DOHH2 (cell line): ENCODE results near the gene CALHM2.

Experiments used
- EZH2phosphoT487 ChIP-seq: fragments of 200-600 bp; sonication (generic); IDR thresholded peaks from 2 replicates; pipeline ENCODE4 v1.6.1; 2017; ENCODE audit warnings: borderline replicate concordance, mild to moderate bottlenecking, antibody characterized with exemption, low read length, moderate library complexity, mixed read lengths
- TF ChIP-seq, protein P1 (sequence below): fragments of 200-600 bp; sonication (generic); IDR thresholded peaks from one replicate; pipeline ENCODE4 v1.5.1; 2014; ENCODE audit warnings: antibody characterized with exemption, mild to moderate bottlenecking, low read depth, low read length; ENCODE audit not compliant: poor library complexity, severe bottlenecking

GRCh38 chr10:103443475-103444185 is 8.5 kb downstream of the CALHM2 start:
- TF ChIP-seq, protein P1, sequence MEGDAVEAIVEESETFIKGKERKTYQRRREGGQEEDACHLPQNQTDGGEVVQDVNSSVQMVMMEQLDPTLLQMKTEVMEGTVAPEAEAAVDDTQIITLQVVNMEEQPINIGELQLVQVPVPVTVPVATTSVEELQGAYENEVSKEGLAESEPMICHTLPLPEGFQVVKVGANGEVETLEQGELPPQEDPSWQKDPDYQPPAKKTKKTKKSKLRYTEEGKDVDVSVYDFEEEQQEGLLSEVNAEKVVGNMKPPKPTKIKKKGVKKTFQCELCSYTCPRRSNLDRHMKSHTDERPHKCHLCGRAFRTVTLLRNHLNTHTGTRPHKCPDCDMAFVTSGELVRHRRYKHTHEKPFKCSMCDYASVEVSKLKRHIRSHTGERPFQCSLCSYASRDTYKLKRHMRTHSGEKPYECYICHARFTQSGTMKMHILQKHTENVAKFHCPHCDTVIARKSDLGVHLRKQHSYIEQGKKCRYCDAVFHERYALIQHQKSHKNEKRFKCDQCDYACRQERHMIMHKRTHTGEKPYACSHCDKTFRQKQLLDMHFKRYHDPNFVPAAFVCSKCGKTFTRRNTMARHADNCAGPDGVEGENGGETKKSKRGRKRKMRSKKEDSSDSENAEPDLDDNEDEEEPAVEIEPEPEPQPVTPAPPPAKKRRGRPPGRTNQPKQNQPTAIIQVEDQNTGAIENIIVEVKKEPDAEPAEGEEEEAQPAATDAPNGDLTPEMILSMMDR = no peak
- TF ChIP-seq EZH2phosphoT487 = no peak
